Loucy (cell line): ENCODE results near the gene ADO.

ENCODE experiments used
- H2AFZ ChIP-seq: fragments of 200-600 bp; sonication (generic); 2 replicates; pipeline ENCODE4 v1.6.0; 2016; ENCODE audit warnings: antibody characterized with exemption, mild to moderate bottlenecking, low read length, moderate library complexity
- H3F3A ChIP-seq: fragments of 200-600 bp; 2 replicates; pipeline ENCODE4 v1.6.0; 2016; ENCODE audit warnings: antibody characterized with exemption, low read depth, mild to moderate bottlenecking
- H3K27me3 ChIP-seq: fragments of 200-600 bp; sonication (generic); 2 replicates; pipeline ENCODE4 v1.6.1; 2014; ENCODE audit warnings: low read length, mild to moderate bottlenecking; ENCODE audit not compliant: insufficient read depth, poor library complexity, severe bottlenecking
- H3K36me3 ChIP-seq: fragments of 200-600 bp; sonication (generic); 2 replicates; pipeline ENCODE4 v1.6.1; 2016; ENCODE audit warnings: low read length; ENCODE audit not compliant: insufficient read depth
- H3K4me1 ChIP-seq: fragments of 200-600 bp; sonication (generic); 2 replicates; pipeline ENCODE4 v1.5.1; 2014; ENCODE audit warnings: low read length, mild to moderate bottlenecking; ENCODE audit not compliant: insufficient read depth, poor library complexity, severe bottlenecking
- H3K4me2 ChIP-seq: fragments of 200-600 bp; sonication (generic); 2 replicates; pipeline ENCODE4 v1.6.0; 2014; ENCODE audit warnings: antibody characterized with exemption, low read length, low read depth, mild to moderate bottlenecking; ENCODE audit not compliant: poor library complexity, severe bottlenecking
- H3K4me3 ChIP-seq: fragments of 200-600 bp; sonication (generic); 2 replicates; pipeline ENCODE4 v1.5.1; 2014; ENCODE audit warnings: low read length, mild to moderate bottlenecking, mixed read lengths; ENCODE audit not compliant: poor library complexity, severe bottlenecking
- H3K79me2 ChIP-seq: fragments of 200-600 bp; sonication (generic); 2 replicates; pipeline ENCODE4 v1.6.1; 2014; ENCODE audit warnings: low read length; ENCODE audit not compliant: insufficient read depth
- H3K9ac ChIP-seq: fragments of 200-600 bp; sonication (generic); 2 replicates; pipeline ENCODE4 v1.6.0; 2014; ENCODE audit warnings: mild to moderate bottlenecking, low read depth, low read length, moderate library complexity; ENCODE audit not compliant: poor library complexity, severe bottlenecking
- H3K9me2 ChIP-seq: fragments of 200-600 bp; sonication (generic); replicated peaks from 2 replicates; pipeline ENCODE4 v1.6.1; 2016; ENCODE audit warnings: low read depth, low read length, mixed read lengths
- H3K9me3 ChIP-seq: fragments of 200-600 bp; sonication (generic); 2 replicates; pipeline ENCODE4 v1.6.1; 2014; ENCODE audit warnings: mild to moderate bottlenecking, antibody characterized with exemption, low read length, low read depth; ENCODE audit not compliant: insufficient read depth
- H4K20me1 ChIP-seq: fragments of 200-600 bp; sonication (generic); 2 replicates; pipeline ENCODE4 v1.6.0; 2014; ENCODE audit warnings: antibody characterized with exemption, low read length, mild to moderate bottlenecking; ENCODE audit not compliant: insufficient read depth, poor library complexity, severe bottlenecking
- EZH2phosphoT487 ChIP-seq: fragments of 200-600 bp; IDR thresholded peaks from 2 replicates; pipeline ENCODE4 v1.6.1; 2018; ENCODE audit warnings: antibody characterized with exemption, mild to moderate bottlenecking, moderate library complexity, borderline replicate concordance
- TF ChIP-seq, protein P1 (sequence below): fragments of 200-600 bp; sonication (generic); conservative IDR thresholded peaks from 2 replicates; pipeline ENCODE4 v1.5.1; 2014; ENCODE audit warnings: mild to moderate bottlenecking, antibody characterized with exemption, low read length

The ADO gene

DNA sequence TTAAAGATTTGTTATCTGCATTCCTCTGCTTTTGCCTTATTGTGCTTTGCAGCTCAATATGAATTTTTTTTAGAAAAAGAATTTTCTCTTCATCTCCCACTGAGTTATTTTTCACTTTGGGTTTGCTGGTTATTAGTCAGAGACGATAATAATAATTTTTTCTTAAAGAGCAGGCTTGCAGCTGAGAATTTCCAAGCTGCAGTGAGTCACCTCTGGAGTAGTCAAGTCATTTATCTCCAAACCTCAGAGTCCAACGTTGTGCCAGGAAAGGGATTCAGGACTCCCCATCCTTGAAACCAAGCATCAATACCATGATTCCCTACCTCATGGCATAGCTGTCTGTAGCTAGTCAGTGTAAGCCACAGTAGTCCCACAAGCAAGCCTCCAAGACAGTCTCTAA is 26.8 kb downstream of the ADO start:
- no peak overlapping the region for H2AFZ ChIP-seq
- H3K4me3 ChIP-seq = no peak overlapping the region
- no peaks in the 10 kb centered on the region for H3K9me2 ChIP-seq
- no peaks in the 10 kb centered on the region for H3K4me1 ChIP-seq
- H4K20me1 ChIP-seq = no peaks in the 10 kb centered on the region
- no peaks in the 10 kb centered on the region for H3K36me3 ChIP-seq
- no peaks in the 10 kb centered on the region for H3F3A ChIP-seq
- H3K9ac ChIP-seq = no peak overlapping the region
- TF ChIP-seq, protein P1, sequence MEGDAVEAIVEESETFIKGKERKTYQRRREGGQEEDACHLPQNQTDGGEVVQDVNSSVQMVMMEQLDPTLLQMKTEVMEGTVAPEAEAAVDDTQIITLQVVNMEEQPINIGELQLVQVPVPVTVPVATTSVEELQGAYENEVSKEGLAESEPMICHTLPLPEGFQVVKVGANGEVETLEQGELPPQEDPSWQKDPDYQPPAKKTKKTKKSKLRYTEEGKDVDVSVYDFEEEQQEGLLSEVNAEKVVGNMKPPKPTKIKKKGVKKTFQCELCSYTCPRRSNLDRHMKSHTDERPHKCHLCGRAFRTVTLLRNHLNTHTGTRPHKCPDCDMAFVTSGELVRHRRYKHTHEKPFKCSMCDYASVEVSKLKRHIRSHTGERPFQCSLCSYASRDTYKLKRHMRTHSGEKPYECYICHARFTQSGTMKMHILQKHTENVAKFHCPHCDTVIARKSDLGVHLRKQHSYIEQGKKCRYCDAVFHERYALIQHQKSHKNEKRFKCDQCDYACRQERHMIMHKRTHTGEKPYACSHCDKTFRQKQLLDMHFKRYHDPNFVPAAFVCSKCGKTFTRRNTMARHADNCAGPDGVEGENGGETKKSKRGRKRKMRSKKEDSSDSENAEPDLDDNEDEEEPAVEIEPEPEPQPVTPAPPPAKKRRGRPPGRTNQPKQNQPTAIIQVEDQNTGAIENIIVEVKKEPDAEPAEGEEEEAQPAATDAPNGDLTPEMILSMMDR = no peak
- TF ChIP-seq EZH2phosphoT487 = no peak
- H3K79me2 ChIP-seq = no peaks in the 10 kb centered on the region
- H3K27me3 ChIP-seq = no peaks in the 10 kb centered on the region
- no peak overlapping the region for H3K4me2 ChIP-seq
- no peaks in the 10 kb centered on the region for H3K9me3 ChIP-seq

DNA sequence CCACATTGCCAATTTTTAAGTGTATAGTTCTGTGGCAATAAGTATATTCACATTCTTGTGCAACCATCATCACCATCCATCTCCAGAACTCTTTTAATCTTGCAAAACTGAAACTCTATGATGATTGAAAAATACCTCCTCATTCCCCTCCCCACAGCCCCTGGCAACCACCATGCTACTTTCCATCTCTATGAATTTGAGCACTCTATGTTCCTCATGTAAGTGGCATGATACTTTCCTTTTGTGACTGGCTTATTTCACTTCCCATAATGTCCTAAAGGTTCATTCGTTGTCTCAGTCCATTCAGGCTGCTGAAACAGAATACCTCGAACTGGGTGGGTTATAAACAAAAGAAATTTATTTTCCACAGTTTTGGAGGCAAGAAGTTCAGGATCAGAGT is 35.1 kb downstream of the ADO start:
- Histone ChIP-seq H3K4me2 (no peak overlapping the region), H3K9me3 (no peaks in the 10 kb centered on the region), H3K9me2 (no peaks in the 10 kb centered on the region), H3K4me1 (no peaks in the 10 kb centered on the region), H3K27me3 (no peaks in the 10 kb centered on the region), H3K4me3 (no peak overlapping the region), H3K9ac (no peak overlapping the region), H4K20me1 (no peaks in the 10 kb centered on the region), H3K79me2 (no peaks in the 10 kb centered on the region), H3F3A (no peaks in the 10 kb centered on the region), H2AFZ (no peak overlapping the region), H3K36me3 (no peaks in the 10 kb centered on the region)
- TF ChIP-seq, protein P1 = no peak

DNA sequence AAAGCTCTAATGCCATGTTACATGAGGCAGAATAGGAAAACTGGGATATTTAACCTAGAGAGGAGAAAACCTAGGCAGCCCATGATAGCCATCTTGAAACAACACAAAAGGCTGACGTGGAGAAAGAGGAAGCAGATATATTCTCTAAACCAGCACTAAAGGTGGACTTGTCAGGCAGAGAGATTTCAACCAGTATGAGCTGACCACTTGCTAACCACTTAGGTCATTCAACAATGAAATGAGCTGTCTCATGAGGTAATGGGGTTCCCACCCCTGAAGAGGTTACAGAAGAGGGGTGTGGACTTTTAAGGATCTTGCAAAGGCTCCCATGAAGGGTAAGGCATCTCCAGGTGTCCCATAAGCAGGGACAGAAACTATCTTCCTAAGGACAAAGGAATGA is 38.5 kb downstream of the ADO start:
- Histone ChIP-seq H3K36me3 (no peaks in the 10 kb centered on the region), H3K4me3 (no peak overlapping the region), H3F3A (no peaks in the 10 kb centered on the region), H3K9ac (no peak overlapping the region), H2AFZ (no peak overlapping the region), H3K79me2 (no peaks in the 10 kb centered on the region), H4K20me1 (no peaks in the 10 kb centered on the region), H3K9me2 (no peaks in the 10 kb centered on the region), H3K27me3 (no peaks in the 10 kb centered on the region), H3K4me2 (no peak overlapping the region), H3K9me3 (no peaks in the 10 kb centered on the region), H3K4me1 (no peaks in the 10 kb centered on the region)
- TF ChIP-seq, protein P1 = no peak
- no peak for TF ChIP-seq EZH2phosphoT487
